Limb (tissue), 2 donors: Measurements from ENCODE around the gene UST.

ENCODE experiments used
- DNase-seq, 2 donors: peaks; one replicate each; pipeline ENCODE4 v3.0.0-alpha.2; 2016; ENCODE audit errors: extremely low spot score in 2 of 2

The UST gene

GRCh38 chr6:149109397-149110070 is 362.7 kb downstream of the UST start:
- no peak for DNase-seq

- DNase-seq = no peak
Observed at GRCh38 chr6:149111556-149112115, 364.8 kb downstream of the UST start.

- DNase-seq = no peak
Observed at GRCh38 chr6:149112976-149113375, 366.1 kb downstream of the UST start.

GRCh38 chr6:149114167-149114566 is 367.3 kb downstream of the UST start:
- no peak for DNase-seq

GRCh38 chr6:149118737-149119653 is 372.2 kb downstream of the UST start:
- DNase-seq = no peak

- DNase-seq = no peak
Observed at GRCh38 chr6:149122850-149123821, 376.3 kb downstream of the UST start.

GRCh38 chr6:149125309-149125708 is 378.5 kb downstream of the UST start:
- DNase-seq = no peak
